AG09319 (cell line): Measurements from ENCODE around the gene TLCD3A.
"Not testable (repeated sequence)": the region's sequence is repeated elsewhere in the genome, so short reads cannot be mapped to it uniquely, and the experiment has no call there.

Source experiments
- DNase-seq: peaks from one replicate; pipeline ENCODE4 v3.0.0-alpha.2; 2010; ENCODE audit warnings: low read depth; ENCODE audit errors: extremely low read depth
- TF ChIP-seq, protein P1 (sequence below): IDR thresholded peaks from 2 replicates; pipeline ENCODE4 v1.5.1; 2011; ENCODE audit warnings: low read depth, mild to moderate bottlenecking, inconsistent platforms, low read length, moderate library complexity

TLCD3A gene

GRCh38 chr17:690361-690760 is 42.0 kb upstream of the TLCD3A start:
- TF ChIP-seq, protein P1, sequence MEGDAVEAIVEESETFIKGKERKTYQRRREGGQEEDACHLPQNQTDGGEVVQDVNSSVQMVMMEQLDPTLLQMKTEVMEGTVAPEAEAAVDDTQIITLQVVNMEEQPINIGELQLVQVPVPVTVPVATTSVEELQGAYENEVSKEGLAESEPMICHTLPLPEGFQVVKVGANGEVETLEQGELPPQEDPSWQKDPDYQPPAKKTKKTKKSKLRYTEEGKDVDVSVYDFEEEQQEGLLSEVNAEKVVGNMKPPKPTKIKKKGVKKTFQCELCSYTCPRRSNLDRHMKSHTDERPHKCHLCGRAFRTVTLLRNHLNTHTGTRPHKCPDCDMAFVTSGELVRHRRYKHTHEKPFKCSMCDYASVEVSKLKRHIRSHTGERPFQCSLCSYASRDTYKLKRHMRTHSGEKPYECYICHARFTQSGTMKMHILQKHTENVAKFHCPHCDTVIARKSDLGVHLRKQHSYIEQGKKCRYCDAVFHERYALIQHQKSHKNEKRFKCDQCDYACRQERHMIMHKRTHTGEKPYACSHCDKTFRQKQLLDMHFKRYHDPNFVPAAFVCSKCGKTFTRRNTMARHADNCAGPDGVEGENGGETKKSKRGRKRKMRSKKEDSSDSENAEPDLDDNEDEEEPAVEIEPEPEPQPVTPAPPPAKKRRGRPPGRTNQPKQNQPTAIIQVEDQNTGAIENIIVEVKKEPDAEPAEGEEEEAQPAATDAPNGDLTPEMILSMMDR, result no peak
- DNase-seq, result no peak

- TF ChIP-seq, protein P1, result no peak
- no peak for DNase-seq
These were observed 41.0 kb upstream of the TLCD3A start for GRCh38 chr17:691423-691822.

- no peak for DNase-seq
- TF ChIP-seq, protein P1, result no peak
These were observed 40.3 kb upstream of the TLCD3A start for GRCh38 chr17:692116-692515.

DNA sequence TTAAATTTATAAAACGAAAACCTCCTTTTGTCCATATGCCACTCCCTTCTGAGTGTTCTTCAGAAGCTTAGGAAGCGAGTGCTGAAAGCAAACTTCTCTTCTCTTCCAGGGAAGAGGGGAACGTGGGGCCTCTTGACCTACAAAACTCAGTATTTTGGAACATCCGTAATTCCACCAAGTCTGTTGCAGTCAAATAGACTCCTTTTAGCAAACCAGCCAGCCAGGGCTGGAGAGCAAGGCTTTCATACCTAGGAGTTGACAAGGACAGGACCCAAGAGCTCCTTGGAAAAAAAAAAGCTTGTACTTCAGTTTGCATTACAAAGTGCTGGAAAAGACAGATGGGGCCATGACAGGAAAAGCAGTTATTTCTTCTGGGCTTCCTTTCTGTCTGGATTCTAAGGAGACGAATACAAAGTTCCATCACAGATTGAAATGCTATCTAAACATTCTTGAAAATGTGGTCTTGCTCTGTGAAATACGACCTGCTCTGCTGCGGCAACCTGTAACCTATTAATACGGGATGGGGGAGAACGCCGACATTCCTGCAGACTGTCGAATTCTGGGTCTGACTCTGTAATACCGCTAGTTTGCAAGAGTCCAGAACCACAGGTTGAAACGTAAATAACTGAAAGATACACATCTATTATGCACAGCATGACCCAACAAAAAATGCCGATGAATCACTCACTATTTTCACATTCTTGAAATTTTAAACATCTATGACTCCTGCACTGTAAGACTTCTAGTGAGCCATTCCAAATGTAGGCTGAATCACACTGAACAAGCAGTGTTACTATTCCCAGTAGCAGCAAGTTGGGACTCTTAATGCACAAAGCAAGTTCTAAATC is 38.4 kb upstream of the TLCD3A start:
- peak; percentile 89 for DNase-seq
- TF ChIP-seq, protein P1, result no peak

DNA sequence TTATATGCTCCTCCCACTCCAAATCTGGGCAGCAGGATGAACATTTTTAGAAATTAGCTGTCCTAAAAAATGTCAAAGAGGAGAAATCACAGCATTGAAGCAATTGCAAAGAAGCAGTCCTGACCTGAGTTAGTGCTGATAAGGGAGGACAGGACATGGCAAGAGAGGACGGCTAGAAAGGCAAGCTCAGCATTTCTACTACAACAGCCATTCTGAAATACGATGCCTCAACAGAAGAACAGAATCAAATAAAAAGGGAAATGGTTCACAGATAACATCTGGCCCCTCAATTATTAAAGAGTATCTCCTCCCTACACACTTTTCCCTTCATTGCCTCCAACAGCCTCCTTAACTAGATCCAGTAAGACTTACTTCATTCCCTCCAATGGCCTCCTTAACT is 36.0 kb upstream of the TLCD3A start:
- TF ChIP-seq, protein P1, result no peak
- no peak for DNase-seq

GRCh38 chr17:697682-698081 is 34.7 kb upstream of the TLCD3A start:
- TF ChIP-seq, protein P1, result no peak
- no peak for DNase-seq

DNA sequence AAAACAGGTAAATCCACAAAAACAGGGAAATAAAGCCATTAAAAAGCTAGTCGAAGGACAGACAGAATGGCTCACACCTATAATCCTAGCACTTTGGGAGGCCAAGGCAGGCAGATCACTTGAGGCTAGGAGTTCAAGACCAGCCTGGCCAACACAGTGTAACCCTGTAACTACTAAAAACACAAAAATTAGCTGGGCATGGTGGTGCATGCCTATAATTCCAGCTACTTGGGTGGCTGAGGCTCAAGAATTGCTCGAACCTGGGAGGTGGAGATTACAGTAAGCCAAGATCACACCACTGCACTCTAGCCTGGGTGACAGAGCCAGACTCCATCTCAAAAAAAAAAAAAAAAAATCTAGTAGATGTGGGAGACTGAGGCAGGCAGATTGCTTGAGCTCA is 34.3 kb upstream of the TLCD3A start:
- not testable (repeated sequence) for DNase-seq

GRCh38 chr17:699345-699744 is 33.1 kb upstream of the TLCD3A start:
- DNase-seq, result no peak
- TF ChIP-seq, protein P1, result no peak
